Fibroblast of lung (primary cell): ENCODE results near the gene ARHGEF11. TPM values are rescaled to one million over a fixed set of nuclear protein-coding genes. Genes with fewer than 3 reads are reported as not detected.

Experiments used
- DNase-seq, 2 donors: peaks; one replicate each; pipeline versions ENCODE4 v3.0.0 to v3.0.0-alpha.2; 2010; ENCODE audit warnings: low read depth in 2 of 2
- H2AFZ ChIP-seq: 2 replicates; pipeline ENCODE4 v1.5.1; 2012; ENCODE audit warnings: low read length, control low read depth, inconsistent platforms
- H3K27ac ChIP-seq: 2 replicates; pipeline ENCODE4 v1.5.1; 2011; ENCODE audit warnings: low read length, control low read depth; ENCODE audit not compliant: insufficient read depth
- H3K27me3 ChIP-seq: 2 replicates; pipeline ENCODE4 v1.5.1; 2011; ENCODE audit warnings: mild to moderate bottlenecking, low read length; ENCODE audit not compliant: control insufficient read depth, insufficient read depth
- H3K36me3 ChIP-seq: 2 replicates; pipeline ENCODE4 v1.5.1; 2011; ENCODE audit warnings: low read length; ENCODE audit not compliant: control insufficient read depth, insufficient read depth
- H3K4me1 ChIP-seq: 2 replicates; pipeline ENCODE4 v1.5.1; 2011; ENCODE audit warnings: low read length; ENCODE audit not compliant: control insufficient read depth, insufficient read depth; ENCODE audit errors: extremely low read depth
- H3K4me2 ChIP-seq: 2 replicates; pipeline ENCODE4 v1.5.1; 2011; ENCODE audit warnings: low read length, control low read depth; ENCODE audit not compliant: insufficient read depth; ENCODE audit errors: extremely low read depth
- H3K4me3 ChIP-seq, 4 experiments: fragments of 200-600 bp in 1 of 4; sonication (generic) in 1 of 4; replicated peaks in 1 of 4; 2 replicates each; pipeline ENCODE4 v1.5.1; 2011 to 2016; ENCODE audit warnings: low read length in 4 of 4, low read depth in 3 of 4, mild to moderate bottlenecking in 3 of 4, control low read depth in 2 of 4, inconsistent platforms in 1 of 4, mixed read lengths in 1 of 4; ENCODE audit not compliant: insufficient read depth in 1 of 4; ENCODE audit errors: control extremely low read depth in 1 of 4
- H3K79me2 ChIP-seq: 2 replicates; pipeline ENCODE4 v1.5.1; 2012; ENCODE audit warnings: mild to moderate bottlenecking, low read length, inconsistent platforms; ENCODE audit not compliant: control insufficient read depth, insufficient read depth
- H3K9ac ChIP-seq: 2 replicates; pipeline ENCODE4 v1.5.1; 2011; ENCODE audit warnings: mild to moderate bottlenecking, low read length, control low read depth; ENCODE audit not compliant: insufficient read depth
- H3K9me3 ChIP-seq: 2 replicates; pipeline ENCODE4 v1.5.1; 2012; ENCODE audit warnings: low read depth, low read length; ENCODE audit not compliant: control insufficient read depth, insufficient read depth
- H4K20me1 ChIP-seq: 2 replicates; pipeline ENCODE4 v1.5.1; 2011; ENCODE audit warnings: low read length; ENCODE audit not compliant: control insufficient read depth, insufficient read depth; ENCODE audit errors: extremely low read depth
- EZH2 ChIP-seq: IDR thresholded peaks from 2 replicates; pipeline ENCODE4 v1.5.1; 2012; ENCODE audit warnings: low read length, control low read depth, mild to moderate bottlenecking; ENCODE audit errors: missing control alignments
- polyA plus RNA-seq, 2 donors: library from polyadenylated mRNA; depleted of rRNA in 1 of 2; stranded (reverse) in 1 of 2; unstranded in 1 of 2; fragments of >200 nt; gene quantifications; 2 replicates each; pipeline ENCODE4 v1.2.1, GENCODE V29; 2011 to 2012; ENCODE audit warnings: missing spikeins in 1 of 2
- total RNA-seq: library from RNA; depleted of rRNA; stranded (reverse); fragments of >200 nt; gene quantifications from 2 replicates; pipeline ENCODE4 v1.2.1, GENCODE V29; 2014
- TF ChIP-seq, protein P1 (sequence below), 2 donors: IDR thresholded peaks in 1 of 2; conservative IDR thresholded peaks in 1 of 2; 1 replicate in 1 of 2; 2 replicates in 1 of 2; pipeline ENCODE4 v1.5.1; 2011 to 2012; ENCODE audit warnings: low read length in 2 of 2, control low read depth in 1 of 2, inconsistent platforms in 1 of 2, low read depth in 1 of 2, mild to moderate bottlenecking in 1 of 2

Gene ARHGEF11
- total and polyA plus RNA-seq, 2 donors (not counting 1 experiment from before 2014, with no cell fraction given) = 12.8 to 29.1 TPM

DNA sequence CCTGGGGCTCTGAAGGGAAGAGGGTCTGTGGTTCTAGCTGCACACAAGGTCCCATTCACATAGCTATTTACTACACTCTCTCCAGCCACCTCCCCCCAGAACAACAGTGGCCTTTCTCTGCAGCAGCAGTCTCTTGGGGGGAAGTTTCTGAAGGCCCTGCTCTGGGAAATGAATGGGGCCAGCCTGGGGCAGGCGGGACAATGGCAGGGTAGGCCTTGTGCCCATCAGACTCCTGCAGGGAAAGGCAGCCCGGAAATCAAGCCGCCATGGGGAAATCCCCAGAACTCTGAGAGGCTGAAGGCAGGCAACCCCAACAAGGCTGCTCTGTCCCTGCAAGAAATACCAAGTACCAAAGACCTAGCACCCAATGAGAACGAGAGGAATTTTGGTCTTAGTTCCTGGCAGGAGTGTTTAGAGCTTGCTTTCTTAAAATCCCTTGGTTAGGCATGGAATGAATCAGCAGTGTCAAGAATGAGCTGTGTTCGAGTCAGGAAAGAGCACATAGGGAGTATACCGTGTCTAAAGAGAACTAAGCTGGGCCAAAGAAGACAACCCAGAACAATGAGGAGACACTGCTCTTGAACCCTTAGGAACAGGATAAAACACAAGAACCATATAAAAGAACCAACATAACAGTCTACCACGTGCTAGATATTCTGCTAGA is 11.3 kb downstream of the ARHGEF11 start:
- H3K4me3 ChIP-seq = no peak overlapping the region
- H3K79me2 ChIP-seq = peaks cover 11% of the 10 kb centered on the region
- no peaks in the 10 kb centered on the region for H3K36me3 ChIP-seq
- DNase-seq = peak in 1 of 2 donors; percentile 36
- H3K4me1 ChIP-seq = no peaks in the 10 kb centered on the region
- TF ChIP-seq, protein P1, sequence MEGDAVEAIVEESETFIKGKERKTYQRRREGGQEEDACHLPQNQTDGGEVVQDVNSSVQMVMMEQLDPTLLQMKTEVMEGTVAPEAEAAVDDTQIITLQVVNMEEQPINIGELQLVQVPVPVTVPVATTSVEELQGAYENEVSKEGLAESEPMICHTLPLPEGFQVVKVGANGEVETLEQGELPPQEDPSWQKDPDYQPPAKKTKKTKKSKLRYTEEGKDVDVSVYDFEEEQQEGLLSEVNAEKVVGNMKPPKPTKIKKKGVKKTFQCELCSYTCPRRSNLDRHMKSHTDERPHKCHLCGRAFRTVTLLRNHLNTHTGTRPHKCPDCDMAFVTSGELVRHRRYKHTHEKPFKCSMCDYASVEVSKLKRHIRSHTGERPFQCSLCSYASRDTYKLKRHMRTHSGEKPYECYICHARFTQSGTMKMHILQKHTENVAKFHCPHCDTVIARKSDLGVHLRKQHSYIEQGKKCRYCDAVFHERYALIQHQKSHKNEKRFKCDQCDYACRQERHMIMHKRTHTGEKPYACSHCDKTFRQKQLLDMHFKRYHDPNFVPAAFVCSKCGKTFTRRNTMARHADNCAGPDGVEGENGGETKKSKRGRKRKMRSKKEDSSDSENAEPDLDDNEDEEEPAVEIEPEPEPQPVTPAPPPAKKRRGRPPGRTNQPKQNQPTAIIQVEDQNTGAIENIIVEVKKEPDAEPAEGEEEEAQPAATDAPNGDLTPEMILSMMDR (conservative IDR thresholded peaks at IDR 0.05 in 1 of 2, IDR thresholded peaks at IDR 0.05 in 1 of 2; ENCODE audit: low read depth in 1 of 2, low read length in 2 of 2) = no peak
- no peak for TF ChIP-seq EZH2
- H3K4me2 ChIP-seq = no peak overlapping the region
- no peaks in the 10 kb centered on the region for H3K27me3 ChIP-seq
- no peak overlapping the region for H3K9ac ChIP-seq
- no peak overlapping the region for H2AFZ ChIP-seq
- no peaks in the 10 kb centered on the region for H4K20me1 ChIP-seq
- no peaks in the 10 kb centered on the region for H3K9me3 ChIP-seq
- H3K27ac ChIP-seq = no peak overlapping the region

DNA sequence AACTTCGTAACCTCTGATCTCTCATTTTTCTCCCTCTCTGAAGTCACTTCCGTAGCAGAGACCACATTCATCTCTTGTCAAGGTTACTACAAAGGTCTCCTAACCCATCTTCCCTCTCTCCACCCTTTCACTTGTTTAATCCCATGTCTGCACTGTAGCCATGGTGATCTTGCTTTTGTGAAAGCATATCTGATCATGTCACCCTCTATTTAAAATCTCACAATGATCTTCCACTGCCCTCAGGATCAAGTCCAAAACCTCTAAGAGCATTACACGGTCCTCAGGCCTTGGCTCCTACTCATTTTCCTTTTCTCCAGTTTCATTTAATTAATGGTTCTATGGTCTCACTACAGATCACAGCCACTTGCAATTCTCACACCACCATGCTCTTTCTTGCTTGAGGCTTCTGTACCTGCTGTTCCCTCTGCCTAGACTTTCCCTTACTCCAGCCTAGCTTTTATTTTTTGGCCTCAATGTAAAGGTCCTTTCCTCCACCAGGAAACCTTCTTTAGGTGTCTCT is 12.1 kb downstream of the ARHGEF11 start:
- H3K9me3 ChIP-seq = no peaks in the 10 kb centered on the region
- H3K27ac ChIP-seq = no peak overlapping the region
- H3K4me2 ChIP-seq = no peak overlapping the region
- no peak overlapping the region for H2AFZ ChIP-seq
- H3K27me3 ChIP-seq = no peaks in the 10 kb centered on the region
- TF ChIP-seq, protein P1 (conservative IDR thresholded peaks at IDR 0.05 in 1 of 2, IDR thresholded peaks at IDR 0.05 in 1 of 2; ENCODE audit: low read depth in 1 of 2, low read length in 2 of 2) = no peak
- no peak for TF ChIP-seq EZH2
- H3K36me3 ChIP-seq = no peaks in the 10 kb centered on the region
- H3K79me2 ChIP-seq = peaks cover 6% of the 10 kb centered on the region
- H3K4me1 ChIP-seq = no peaks in the 10 kb centered on the region
- H4K20me1 ChIP-seq = no peaks in the 10 kb centered on the region
- H3K4me3 ChIP-seq = no peak overlapping the region
- no peak overlapping the region for H3K9ac ChIP-seq
- DNase-seq = no peak

DNA sequence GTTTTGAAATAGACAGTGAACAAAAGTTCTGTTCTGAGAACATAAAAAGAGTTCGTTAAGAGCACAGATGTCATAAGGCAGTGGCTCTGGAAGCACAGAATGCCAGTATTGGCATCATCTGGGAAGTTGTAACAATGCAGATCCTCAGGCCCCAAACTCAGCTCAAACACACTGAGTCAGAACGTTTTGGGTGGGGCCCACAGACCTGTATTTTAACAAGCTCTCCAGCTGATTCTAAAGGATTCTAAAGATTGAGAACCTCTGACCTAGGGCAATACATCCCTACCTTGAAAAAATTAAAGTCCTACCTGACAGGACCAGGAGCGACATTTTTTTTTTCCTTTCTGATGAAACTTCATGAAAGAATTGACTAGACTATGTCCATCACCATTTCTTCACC is 13.2 kb downstream of the ARHGEF11 start:
- H3K27me3 ChIP-seq = no peaks in the 10 kb centered on the region

More for the DNA sequence above, 13.2 kb downstream of the ARHGEF11 start:
- H2AFZ ChIP-seq = no peak overlapping the region
- TF ChIP-seq EZH2 = no peak
- TF ChIP-seq, protein P1 (conservative IDR thresholded peaks at IDR 0.05 in 1 of 2, IDR thresholded peaks at IDR 0.05 in 1 of 2; ENCODE audit: low read depth in 1 of 2, low read length in 2 of 2) = no peak
- peaks cover under 1% of the 10 kb centered on the region for H3K79me2 ChIP-seq
- no peak overlapping the region for H3K4me3 ChIP-seq
- no peak overlapping the region for H3K4me2 ChIP-seq
- H4K20me1 ChIP-seq = no peaks in the 10 kb centered on the region
- no peak for DNase-seq
- no peak overlapping the region for H3K27ac ChIP-seq
- no peaks in the 10 kb centered on the region for H3K9me3 ChIP-seq
- H3K9ac ChIP-seq = no peak overlapping the region
- no peaks in the 10 kb centered on the region for H3K4me1 ChIP-seq
- no peaks in the 10 kb centered on the region for H3K36me3 ChIP-seq
